IMR-90 (cell line): ENCODE results near the gene FOXO1.

ENCODE experiments used
- BHLHE40 ChIP-seq: fragments of 150-350 bp; IDR thresholded peaks from 2 replicates; pipeline ENCODE4 v1.6.1; 2016; ENCODE audit warnings: mild to moderate bottlenecking, low read depth, low read length
- CHD1 ChIP-seq: IDR thresholded peaks from 2 replicates; pipeline ENCODE4 v1.6.1; 2012; ENCODE audit warnings: low read depth, low read length, improper control_type of control experiment
- FOS ChIP-seq: fragments of 150-350 bp; IDR thresholded peaks from 2 replicates; pipeline ENCODE4 v1.6.1; 2016; ENCODE audit warnings: low read depth, low read length
- MAZ ChIP-seq: IDR thresholded peaks from 2 replicates; pipeline ENCODE4 v1.6.1; 2012; ENCODE audit warnings: low read depth, mild to moderate bottlenecking, low read length, improper control_type of control experiment, moderate library complexity, borderline replicate concordance
- MXI1 ChIP-seq: IDR thresholded peaks from 2 replicates; pipeline ENCODE4 v1.6.1; 2012; ENCODE audit warnings: low read depth, mild to moderate bottlenecking, low read length, moderate library complexity, borderline replicate concordance
- NFE2L2 ChIP-seq: fragments of 150-350 bp; IDR thresholded peaks from 2 replicates; pipeline ENCODE4 v1.6.1; 2016; ENCODE audit warnings: low read depth, mild to moderate bottlenecking, low read length
- POLR2A ChIP-seq: IDR thresholded peaks from 2 replicates; pipeline ENCODE4 v1.6.1; 2012; ENCODE audit warnings: mild to moderate bottlenecking, low read depth, low read length
- RAD21 ChIP-seq: IDR thresholded peaks from 2 replicates; pipeline ENCODE4 v1.6.1; 2012; ENCODE audit warnings: low read length, improper control_type of control experiment
- RCOR1 ChIP-seq: IDR thresholded peaks from 2 replicates; pipeline ENCODE4 v1.6.1; 2012; ENCODE audit warnings: mild to moderate bottlenecking, low read length, improper control_type of control experiment; ENCODE audit not compliant: insufficient replicate concordance
- RFX5 ChIP-seq: IDR thresholded peaks from 2 replicates; pipeline ENCODE4 v1.8.0; 2012; ENCODE audit warnings: low read depth, mild to moderate bottlenecking, low read length, moderate library complexity
- SMC3 ChIP-seq: fragments of 150-350 bp; IDR thresholded peaks from 2 replicates; pipeline ENCODE4 v1.6.1; 2016; ENCODE audit warnings: low read depth, mild to moderate bottlenecking, antibody characterized with exemption, low read length, moderate library complexity
- TF ChIP-seq, protein P1 (sequence below): conservative IDR thresholded peaks from 2 replicates; pipeline ENCODE4 v1.5.1; 2012; ENCODE audit warnings: mild to moderate bottlenecking, low read depth, low read length, improper control_type of control experiment
- TF ChIP-seq, protein P2 (sequence below): fragments of 150-350 bp; IDR thresholded peaks from 2 replicates; pipeline ENCODE4 v1.6.1; 2017; ENCODE audit warnings: mild to moderate bottlenecking, antibody characterized with exemption, low read length, low read depth

DNA sequence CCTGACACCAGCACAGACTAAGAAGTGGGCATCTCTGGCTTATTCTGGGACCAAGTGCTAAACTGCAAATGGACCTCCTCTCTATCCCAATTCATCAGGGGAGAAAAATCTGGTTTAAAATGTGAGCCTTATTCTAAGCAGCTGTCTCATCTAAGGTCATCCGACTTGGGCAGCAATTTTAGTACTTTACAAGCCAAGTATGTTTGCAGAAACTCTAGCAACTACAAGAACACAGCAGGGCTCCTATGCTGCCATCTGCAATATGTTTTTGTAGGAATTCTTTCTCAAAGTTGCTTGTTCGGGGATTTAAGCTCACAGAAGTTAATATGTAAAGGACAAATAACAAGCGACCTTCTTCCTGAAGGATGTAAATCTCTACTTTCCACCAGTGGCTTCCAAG lies 113.1 kb downstream of the FOXO1 start:
- TF ChIP-seq POLR2A (no peak), CHD1 (no peak), RCOR1 (no peak), FOS (no peak), SMC3 (no peak), RAD21 (no peak), NFE2L2 (no peak), RFX5 (no peak), BHLHE40 (no peak), MXI1 (no peak), MAZ (no peak)
- TF ChIP-seq, protein P1, sequence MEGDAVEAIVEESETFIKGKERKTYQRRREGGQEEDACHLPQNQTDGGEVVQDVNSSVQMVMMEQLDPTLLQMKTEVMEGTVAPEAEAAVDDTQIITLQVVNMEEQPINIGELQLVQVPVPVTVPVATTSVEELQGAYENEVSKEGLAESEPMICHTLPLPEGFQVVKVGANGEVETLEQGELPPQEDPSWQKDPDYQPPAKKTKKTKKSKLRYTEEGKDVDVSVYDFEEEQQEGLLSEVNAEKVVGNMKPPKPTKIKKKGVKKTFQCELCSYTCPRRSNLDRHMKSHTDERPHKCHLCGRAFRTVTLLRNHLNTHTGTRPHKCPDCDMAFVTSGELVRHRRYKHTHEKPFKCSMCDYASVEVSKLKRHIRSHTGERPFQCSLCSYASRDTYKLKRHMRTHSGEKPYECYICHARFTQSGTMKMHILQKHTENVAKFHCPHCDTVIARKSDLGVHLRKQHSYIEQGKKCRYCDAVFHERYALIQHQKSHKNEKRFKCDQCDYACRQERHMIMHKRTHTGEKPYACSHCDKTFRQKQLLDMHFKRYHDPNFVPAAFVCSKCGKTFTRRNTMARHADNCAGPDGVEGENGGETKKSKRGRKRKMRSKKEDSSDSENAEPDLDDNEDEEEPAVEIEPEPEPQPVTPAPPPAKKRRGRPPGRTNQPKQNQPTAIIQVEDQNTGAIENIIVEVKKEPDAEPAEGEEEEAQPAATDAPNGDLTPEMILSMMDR: no peak
- TF ChIP-seq, protein P2, sequence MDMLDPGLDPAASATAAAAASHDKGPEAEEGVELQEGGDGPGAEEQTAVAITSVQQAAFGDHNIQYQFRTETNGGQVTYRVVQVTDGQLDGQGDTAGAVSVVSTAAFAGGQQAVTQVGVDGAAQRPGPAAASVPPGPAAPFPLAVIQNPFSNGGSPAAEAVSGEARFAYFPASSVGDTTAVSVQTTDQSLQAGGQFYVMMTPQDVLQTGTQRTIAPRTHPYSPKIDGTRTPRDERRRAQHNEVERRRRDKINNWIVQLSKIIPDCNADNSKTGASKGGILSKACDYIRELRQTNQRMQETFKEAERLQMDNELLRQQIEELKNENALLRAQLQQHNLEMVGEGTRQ: no peak
